Transverse colon (tissue), 4 donors: ENCODE measurements around the gene BPTF.

Experiments used
- EP300 ChIP-seq: sonication (generic); formaldehyde crosslinking; IDR thresholded peaks from one replicate; pipeline ENCODE4 v1.6.1; 2017; ENCODE audit warnings: antibody characterized with exemption, low read depth
- POLR2A ChIP-seq: fragments of 450-650 bp; IDR thresholded peaks from one replicate; pipeline ENCODE4 v1.6.1; 2016; ENCODE audit warnings: antibody characterized with exemption, mild to moderate bottlenecking, moderate library complexity
- POLR2AphosphoS5 ChIP-seq, 3 donors: sonication (generic); formaldehyde crosslinking; IDR thresholded peaks; one replicate each; pipeline ENCODE4 v1.6.1; 2016; ENCODE audit warnings: antibody characterized with exemption in 3 of 3
- TF ChIP-seq, protein P1 (sequence below), 5 experiments: fragments of 200-600 bp in 3 of 5; fragments of 450-650 bp in 2 of 5; sonication (generic) in 3 of 5; IDR thresholded peaks; 1 replicate in 2 of 5; 2 replicates in 3 of 5; pipeline ENCODE4 v1.5.1; 2016 to 2017; ENCODE audit warnings: antibody characterized with exemption in 5 of 5, inconsistent platforms in 3 of 5, mild to moderate bottlenecking in 2 of 5, moderate library complexity in 1 of 5

DNA sequence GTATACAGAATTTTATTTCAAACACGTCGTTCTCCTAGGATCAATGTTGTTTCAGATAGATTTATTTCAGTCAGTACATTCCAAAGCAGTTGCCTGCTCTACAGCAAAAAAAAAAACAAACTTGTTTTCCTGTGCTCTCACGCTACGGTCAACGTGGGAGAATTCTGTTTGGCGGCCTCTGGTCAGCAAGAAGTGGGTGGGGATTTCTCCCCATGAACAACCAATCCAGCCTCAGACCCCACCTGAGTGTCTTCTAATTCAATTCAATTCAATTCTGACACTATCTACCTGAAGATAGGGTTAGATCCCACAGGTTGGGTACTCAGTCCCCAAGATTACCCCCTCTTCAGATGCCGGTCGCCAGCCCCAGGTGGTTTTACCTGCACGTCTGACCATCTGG is 148.9 kb downstream of the BPTF start:
- TF ChIP-seq, protein P1, sequence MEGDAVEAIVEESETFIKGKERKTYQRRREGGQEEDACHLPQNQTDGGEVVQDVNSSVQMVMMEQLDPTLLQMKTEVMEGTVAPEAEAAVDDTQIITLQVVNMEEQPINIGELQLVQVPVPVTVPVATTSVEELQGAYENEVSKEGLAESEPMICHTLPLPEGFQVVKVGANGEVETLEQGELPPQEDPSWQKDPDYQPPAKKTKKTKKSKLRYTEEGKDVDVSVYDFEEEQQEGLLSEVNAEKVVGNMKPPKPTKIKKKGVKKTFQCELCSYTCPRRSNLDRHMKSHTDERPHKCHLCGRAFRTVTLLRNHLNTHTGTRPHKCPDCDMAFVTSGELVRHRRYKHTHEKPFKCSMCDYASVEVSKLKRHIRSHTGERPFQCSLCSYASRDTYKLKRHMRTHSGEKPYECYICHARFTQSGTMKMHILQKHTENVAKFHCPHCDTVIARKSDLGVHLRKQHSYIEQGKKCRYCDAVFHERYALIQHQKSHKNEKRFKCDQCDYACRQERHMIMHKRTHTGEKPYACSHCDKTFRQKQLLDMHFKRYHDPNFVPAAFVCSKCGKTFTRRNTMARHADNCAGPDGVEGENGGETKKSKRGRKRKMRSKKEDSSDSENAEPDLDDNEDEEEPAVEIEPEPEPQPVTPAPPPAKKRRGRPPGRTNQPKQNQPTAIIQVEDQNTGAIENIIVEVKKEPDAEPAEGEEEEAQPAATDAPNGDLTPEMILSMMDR (IDR thresholded peaks at IDR 0.05) = no peak
- TF ChIP-seq EP300 (no peak), POLR2A (no peak), POLR2AphosphoS5 (IDR thresholded peaks at IDR 0.05) (no peak)
